GM18861 (cell line): ENCODE measurements around the gene PLP2.
"Not testable (repeated sequence)": the region's sequence is repeated elsewhere in the genome, so short reads cannot be mapped to it uniquely, and the experiment has no call there.

ENCODE experiments used
- ATAC-seq: cut with Tn5 transposase; IDR thresholded peaks from one replicate; pipeline ENCODE4 v1.9.1; 2021; ENCODE audit not compliant: unreplicated experiment

PLP2 gene

GRCh38 chrX:49171752-49172279 is at the start of gene PLP2:
Gene PLP2 (plus strand): TSS chrX:49171898. CDS start chrX:49172001, 103 bp downstream.
- ATAC-seq: no peak

GRCh38 chrX:49122499-49122898 is 49.2 kb upstream of the PLP2 start:
- ATAC-seq: no peak

GRCh38 chrX:49127742-49128258 is 43.9 kb upstream of the PLP2 start:
- ATAC-seq: not testable (repeated sequence)

- ATAC-seq: no peak
These were observed 42.3 kb upstream of the PLP2 start for GRCh38 chrX:49129427-49129826.

- not testable (repeated sequence) for ATAC-seq
These were observed 39.4 kb upstream of the PLP2 start for GRCh38 chrX:49132275-49132674.

GRCh38 chrX:49133759-49134158 is 37.9 kb upstream of the PLP2 start:
- ATAC-seq: no peak

- ATAC-seq: no peak
These were observed 34.2 kb upstream of the PLP2 start for GRCh38 chrX:49137492-49137891.

- no peak for ATAC-seq
These were observed 32.0 kb upstream of the PLP2 start for GRCh38 chrX:49139713-49140112.

- ATAC-seq: not testable (repeated sequence)
These were observed 29.4 kb upstream of the PLP2 start for GRCh38 chrX:49142264-49142663.

- ATAC-seq: not testable (repeated sequence)
These were observed 28.5 kb upstream of the PLP2 start for GRCh38 chrX:49143154-49143553.

GRCh38 chrX:49147282-49147681 is 24.4 kb upstream of the PLP2 start:
- ATAC-seq: no peak

GRCh38 chrX:49147936-49148335 is 23.8 kb upstream of the PLP2 start:
- no peak for ATAC-seq

GRCh38 chrX:49148390-49149100 is 23.2 kb upstream of the PLP2 start:
- not testable (repeated sequence) for ATAC-seq

- not testable (repeated sequence) for ATAC-seq
These were observed 22.4 kb upstream of the PLP2 start for GRCh38 chrX:49149291-49149690.

- ATAC-seq: no peak
These were observed 18.2 kb upstream of the PLP2 start for GRCh38 chrX:49153467-49153866.

- no peak for ATAC-seq
These were observed 16.3 kb upstream of the PLP2 start for GRCh38 chrX:49155243-49155899.

GRCh38 chrX:49155900-49156837 is 15.5 kb upstream of the PLP2 start:
- peak; percentile 74 for ATAC-seq

- ATAC-seq: no peak
These were observed 14.5 kb upstream of the PLP2 start for GRCh38 chrX:49157194-49157593.

- no peak for ATAC-seq
These were observed 10.8 kb upstream of the PLP2 start for GRCh38 chrX:49160908-49161307.

GRCh38 chrX:49161632-49162031 is 10.1 kb upstream of the PLP2 start:
- ATAC-seq: no peak

GRCh38 chrX:49162620-49163019 is 9.1 kb upstream of the PLP2 start, which contains the start of gene MAGIX:
Gene MAGIX (plus strand): TSS chrX:49162758. CDS start chrX:49162890, 132 bp downstream.
- no peak for ATAC-seq
